Kidney (tissue), 14 donors: ENCODE measurements around the gene BANF2. TPM values are rescaled to one million over a fixed set of nuclear protein-coding genes. Genes with fewer than 3 reads are reported as not detected.

Experiments
- DNase-seq, 5 donors: peaks; one replicate each; pipeline ENCODE4 v3.0.0-alpha.2; 2013 to 2020
- FAIRE-seq: peaks from 2 replicates; lab custom pipeline; 2012; peaks lifted over from hg19 to GRCh38; lab: Jason Lieb, UNC
- H3K27ac ChIP-seq, 2 donors: one replicate each; pipeline ENCODE4 v1.7.0; 2013; ENCODE audit warnings: low read depth in 2 of 2, low read length in 2 of 2, inconsistent platforms in 1 of 2
- H3K27me3 ChIP-seq: one replicate; pipeline ENCODE4 v1.7.1; 2013; ENCODE audit warnings: low read length, inconsistent platforms; ENCODE audit not compliant: control insufficient read depth, insufficient read depth
- H3K36me3 ChIP-seq, 3 donors: one replicate each; pipeline versions ENCODE4 v1.7.0 to v1.7.1; 2013; ENCODE audit warnings: low read length in 3 of 3, control low read depth in 1 of 3, inconsistent platforms in 1 of 3; ENCODE audit not compliant: insufficient read depth in 3 of 3, control insufficient read depth in 2 of 3
- H3K4me1 ChIP-seq, 3 donors: one replicate each; pipeline versions ENCODE4 v1.7.0 to v1.7.1; 2013; ENCODE audit warnings: low read length in 3 of 3, inconsistent platforms in 1 of 3, low read depth in 1 of 3; ENCODE audit not compliant: control insufficient read depth in 2 of 3, insufficient read depth in 2 of 3
- H3K4me3 ChIP-seq, 3 donors: one replicate each; pipeline versions ENCODE4 v1.7.0 to v1.8.1; 2013; ENCODE audit warnings: low read length in 3 of 3, control low read depth in 1 of 3, inconsistent platforms in 1 of 3
- H3K9ac ChIP-seq, 3 donors: one replicate each; pipeline versions ENCODE4 v1.7.0 to v1.7.1; 2013; ENCODE audit warnings: low read length in 3 of 3, control low read depth in 1 of 3, inconsistent platforms in 1 of 3
- H3K9me3 ChIP-seq, 3 donors: one replicate each; pipeline versions ENCODE4 v1.7.0 to v1.7.1; 2013; ENCODE audit warnings: low read length in 3 of 3, control low read depth in 1 of 3, inconsistent platforms in 1 of 3; ENCODE audit not compliant: control insufficient read depth in 2 of 3, insufficient read depth in 1 of 3
- CTCF ChIP-seq: IDR thresholded peaks from 3 replicates; pipeline ENCODE4 v1.5.1; 2012; ENCODE audit warnings: mild to moderate bottlenecking, moderate library complexity, borderline replicate concordance; ENCODE audit not compliant: insufficient read depth; ENCODE audit errors: extremely low read depth
- intact Hi-C: fragments of 100-400 bp; cut with DNase I; formaldehyde crosslinking; loops from one replicate; pipeline ENCODE4 v1.11.1; 2022
- polyA plus RNA-seq: library from polyadenylated mRNA; stranded (reverse); fragments of 350-450 nt; fragmentation: Illumina TruSeq; extraction: RNeasy Lipid Tissue Mini Kit (QIAGEN cat#74804); gene quantifications from one replicate; pipeline ENCODE4 v1.2.3, GENCODE V29; 2014; ENCODE audit warnings: low read depth, low replicate concordance; ENCODE audit not compliant: insufficient read depth
- total RNA-seq: library from RNA; stranded (reverse); fragmentation: NEBNext Ultra II Directional; extraction: Animal tissue kit (Norgen Biotek cat#: 25700); gene quantifications from one replicate; pipeline ENCODE4 v1.2.1, GENCODE V29; 2021
- donor health status: control.
- donor health status: control.
- donor health status: control.
- donor health status: control.
- donor health status: control.
- donor health status: DM: yes; HTN: yes; CAD: no.
- donor health status: Normal renal cell carcinoma (clear cell type).

Gene BANF2
- total and polyA plus RNA-seq, 2 donors from 2014 or later: not detected

- Histone ChIP-seq H3K27me3 (no peaks in the 10 kb centered on the region), H3K4me1 (peaks cover 2 to 18% (median 8%) of the 10 kb centered on the region in 3 donors)
Observed at GRCh38 chr20:17715075-17715474, 15.3 kb downstream of the BANF2 start.

GRCh38 chr20:17716331-17716730 is 16.6 kb downstream of the BANF2 start:
- Histone ChIP-seq H3K27me3 (no peaks in the 10 kb centered on the region), H3K4me1 (peaks cover 0 to 8% (median 6%) of the 10 kb centered on the region in 3 donors), H3K9me3 (no peaks in the 10 kb centered on the region), H3K36me3 (no peaks in the 10 kb centered on the region), H3K4me3 (no peak overlapping the region), H3K9ac (no peak overlapping the region), H3K27ac (no peak overlapping the region)
- FAIRE-seq (no peak), DNase-seq (no peak)
- intact Hi-C loops: no loop called here
- no peak for TF ChIP-seq CTCF

More at GRCh38 chr20:17715075-17715474, 15.3 kb downstream of the BANF2 start:
- intact Hi-C loops: no loop called here
- H3K4me3 ChIP-seq: no peak overlapping the region
- DNase-seq (no peak), FAIRE-seq (no peak)
- H3K9ac ChIP-seq: no peak overlapping the region
- H3K9me3 ChIP-seq: no peaks in the 10 kb centered on the region
- no peaks in the 10 kb centered on the region for H3K36me3 ChIP-seq
- no peak overlapping the region for H3K27ac ChIP-seq
- no peak for TF ChIP-seq CTCF

GRCh38 chr20:17720755-17721154 is 21.0 kb downstream of the BANF2 start:
- Histone ChIP-seq H3K36me3 (no peaks in the 10 kb centered on the region), H3K4me3 (no peak overlapping the region), H3K9ac (no peak overlapping the region), H3K27me3 (no peaks in the 10 kb centered on the region), H3K27ac (no peak overlapping the region), H3K9me3 (no peaks in the 10 kb centered on the region), H3K4me1 (peaks cover 0 to 3% (median 0%) of the 10 kb centered on the region in 3 donors)
- intact Hi-C loops: no loop called here
- FAIRE-seq: no peak
- DNase-seq: no peak
- TF ChIP-seq CTCF: no peak
